Hair follicle dermal papilla cell (primary cell): ENCODE results near the gene CEP63. TPM values are rescaled to one million over a fixed set of nuclear protein-coding genes. Genes with fewer than 3 reads are reported as not detected.

Source experiments
- total RNA-seq: library from RNA; depleted of rRNA; stranded (reverse); fragments of >200 nt; gene quantifications from 2 replicates; pipeline ENCODE4 v1.2.3, GENCODE V29; 2012

Gene CEP63
- 18.0 and 69.2 TPM in 2 replicates for total RNA-seq

GRCh38 chr3:134485718-134486576 lies at the start of gene CEP63, which contains the start of gene ANAPC13:
Gene CEP63 (plus strand): TSS chr3:134486057. CDS start chr3:134495321, 9,264 bp downstream.
Gene ANAPC13 (minus strand): TSS chr3:134485985. CDS start chr3:134482904, 3,081 bp downstream.

Other genes starting within 250 kb of the CEP63 start
- gene RYK, start 235.2 kb upstream of the CEP63 start, total RNA-seq = 119 and 136 TPM in 2 replicates
- 529 and 611 TPM in 2 replicates for gene AMOTL2, start 111.6 kb upstream of the CEP63 start, total RNA-seq
- gene ANAPC13, start 72 bp upstream of the CEP63 start, total RNA-seq = 53.7 and 73.7 TPM in 2 replicates
- gene KY, start 165.0 kb downstream of the CEP63 start, total RNA-seq = 0.49 and 0.73 TPM in 2 replicates